Tibial nerve (tissue), 4 donors: ENCODE measurements around the gene C1orf174. TPM values are rescaled to one million over a fixed set of nuclear protein-coding genes. Genes with fewer than 3 reads are reported as not detected.

Source experiments
- DNase-seq, 2 donors: peaks; one replicate each; pipeline ENCODE4 v3.0.0-alpha.2; 2019; ENCODE audit warnings: low spot score in 2 of 2
- H3K27ac ChIP-seq, 4 donors: fragments of 200-600 bp; sonication (generic) in 3 of 4; one replicate each; pipeline ENCODE4 v1.5.1; 2017 to 2019; ENCODE audit warnings: mild to moderate bottlenecking in 1 of 4
- H3K27me3 ChIP-seq, 2 donors: fragments of 200-600 bp; sonication (generic) in 1 of 2; one replicate each; pipeline versions ENCODE4 v1.5.1 to v1.6.0; 2017 to 2019
- H3K36me3 ChIP-seq, 3 donors: fragments of 200-600 bp; sonication (generic); one replicate each; pipeline ENCODE4 v1.5.1; 2018 to 2019
- H3K4me1 ChIP-seq, 4 donors: fragments of 200-600 bp; sonication (generic) in 3 of 4; one replicate each; pipeline ENCODE4 v1.5.1; 2017 to 2019
- H3K4me3 ChIP-seq, 4 donors: fragments of 200-600 bp; sonication (generic) in 3 of 4; one replicate each; pipeline ENCODE4 v1.5.1; 2017 to 2019; ENCODE audit warnings: mild to moderate bottlenecking in 1 of 4, moderate library complexity in 1 of 4
- H3K9me3 ChIP-seq, 4 donors: fragments of 200-600 bp; sonication (generic) in 3 of 4; one replicate each; pipeline ENCODE4 v1.5.1; 2017 to 2019
- CTCF ChIP-seq, 5 experiments: fragments of 200-600 bp in 3 of 5; fragments of 450-650 bp in 2 of 5; sonication (generic) in 3 of 5; IDR thresholded peaks; one replicate each; pipeline ENCODE4 v1.5.1; 2016 to 2019; ENCODE audit warnings: antibody characterized with exemption in 5 of 5, mild to moderate bottlenecking in 3 of 5, moderate library complexity in 2 of 5
- EP300 ChIP-seq, 2 donors: sonication (generic); formaldehyde crosslinking; IDR thresholded peaks; one replicate each; pipeline ENCODE4 v1.6.1; 2017; ENCODE audit warnings: antibody characterized with exemption in 2 of 2, mild to moderate bottlenecking in 1 of 2
- POLR2A ChIP-seq, 2 donors: fragments of 450-650 bp; IDR thresholded peaks; one replicate each; pipeline ENCODE4 v1.6.1; 2017; ENCODE audit warnings: antibody characterized with exemption in 2 of 2, mild to moderate bottlenecking in 2 of 2, moderate library complexity in 2 of 2
- WGBS, 2 donors: methylation state at CpG; one replicate each; pipeline ENCODE4 v1.1.5; 2018; 5-methylcytosine and 5-hydroxymethylcytosine counted together
- total RNA-seq, 4 donors: library from RNA; depleted of rRNA; stranded (reverse); fragments of >200 nt; gene quantifications; one replicate each; pipeline ENCODE4 v1.1.0, GENCODE V29; 2016

C1orf174 gene
- total RNA-seq, 4 donors from 2014 or later: 18.2 to 24.6 (median 19.1) TPM

DNA sequence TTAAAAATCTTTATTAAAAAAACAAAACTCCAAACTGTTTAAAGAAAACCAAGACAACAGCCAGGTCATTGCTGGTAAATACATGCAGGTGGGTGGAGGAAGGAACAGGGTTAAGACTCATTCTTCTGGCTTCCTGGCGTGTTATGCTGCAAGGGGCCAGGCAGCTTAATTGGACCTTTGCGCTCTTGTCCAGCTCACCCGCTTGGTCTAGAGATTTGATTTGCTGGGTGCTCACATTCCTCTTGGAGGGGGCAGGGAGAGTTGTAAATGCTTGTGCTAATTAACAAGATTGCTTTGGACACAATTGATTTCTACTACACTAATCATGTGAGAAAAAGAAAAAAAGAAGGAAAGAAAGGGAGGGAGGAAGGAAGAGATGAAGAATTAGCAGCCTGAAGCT is 53.5 kb downstream of the C1orf174 start:
- TF ChIP-seq EP300 (IDR thresholded peaks at IDR 0.05): no peak
- TF ChIP-seq POLR2A (IDR thresholded peaks at IDR 0.05): no peak
- TF ChIP-seq CTCF (IDR thresholded peaks at IDR 0.05): no peak
- H3K27me3 ChIP-seq: no peaks in the 10 kb centered on the region
- H3K4me1 ChIP-seq: no peaks in the 10 kb centered on the region
- H3K9me3 ChIP-seq: no peaks in the 10 kb centered on the region
- DNase-seq: no peak
- no peak overlapping the region for H3K27ac ChIP-seq
- WGBS, 2 donors: 73 to 77% methylated on average over 3 of the region's 3 CpGs
- peaks cover 3 to 86% (median 13%) of the 10 kb centered on the region in 3 donors for H3K36me3 ChIP-seq
- H3K4me3 ChIP-seq: no peak overlapping the region

GRCh38 chr1:3842912-3843311 is 57.2 kb downstream of the C1orf174 start:
- H3K9me3 ChIP-seq: peaks cover 0 to 4% (median 0%) of the 10 kb centered on the region in 4 donors
- 93 to 95% methylated on average over 9 of the region's 9 CpGs for WGBS, 2 donors
- H3K27me3 ChIP-seq: no peaks in the 10 kb centered on the region
- no peak for DNase-seq
- H3K36me3 ChIP-seq: peaks cover 6 to 88% (median 24%) of the 10 kb centered on the region in 3 donors
- no peak overlapping the region for H3K4me3 ChIP-seq
- no peaks in the 10 kb centered on the region for H3K4me1 ChIP-seq
- TF ChIP-seq CTCF (IDR thresholded peaks at IDR 0.05): no peak
- H3K27ac ChIP-seq: no peak overlapping the region

DNA sequence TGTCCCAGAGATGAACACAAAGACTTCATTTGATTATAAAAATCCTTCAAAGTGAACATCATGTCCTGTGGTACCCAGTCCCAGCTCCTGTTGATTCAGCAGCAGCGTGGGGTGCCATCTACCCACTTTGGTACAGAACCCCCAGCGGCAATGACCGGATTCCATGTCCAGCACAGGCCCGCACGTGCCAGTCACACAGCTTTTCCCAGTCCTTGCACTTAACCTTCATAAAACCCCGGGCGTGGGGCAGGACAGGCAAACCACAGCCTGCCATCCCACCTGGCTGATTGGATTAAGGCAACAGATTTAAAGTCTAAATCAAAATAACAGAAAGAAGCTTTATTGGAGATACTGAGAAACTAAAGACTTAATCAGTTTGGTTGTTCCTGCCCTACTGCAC is 58.6 kb downstream of the C1orf174 start:
- Histone ChIP-seq H3K9me3 (peaks cover 0 to 16% (median 0%) of the 10 kb centered on the region in 4 donors), H3K36me3 (peaks cover 5 to 88% (median 18%) of the 10 kb centered on the region in 3 donors), H3K4me1 (no peaks in the 10 kb centered on the region), H3K27ac (no peak overlapping the region), H3K27me3 (no peaks in the 10 kb centered on the region), H3K4me3 (no peak overlapping the region)
- WGBS, 2 donors: 93 to 95% methylated on average over 7 of the region's 7 CpGs
- no peak for DNase-seq
- TF ChIP-seq POLR2A (IDR thresholded peaks at IDR 0.05): no peak
- no peak for TF ChIP-seq EP300 (IDR thresholded peaks at IDR 0.05)
- TF ChIP-seq CTCF (IDR thresholded peaks at IDR 0.05): no peak

Other genes starting within 250 kb of the C1orf174 start
- gene TP73, start 247.8 kb downstream of the C1orf174 start, total RNA-seq: under 1 TPM in 1 of 4 donors, not detected in 3; 0.30 TPM
- not detected for gene CCDC27, start 147.8 kb downstream of the C1orf174 start, total RNA-seq
- gene SMIM1, start 127.5 kb downstream of the C1orf174 start, total RNA-seq: 10 to 100 TPM in 1 of 4 donors, not detected in 3; 23.1 TPM
- gene LRRC47, start 103.8 kb downstream of the C1orf174 start, total RNA-seq: 10 to 100 TPM; 40.8 to 46.3 (median 42.6) TPM
- 10 to 100 TPM; 41.5 to 68.6 (median 48.0) TPM for gene CEP104, start 43.1 kb downstream of the C1orf174 start, total RNA-seq
- gene DFFB, start 42.8 kb downstream of the C1orf174 start, total RNA-seq: 10 to 100 TPM in 3 of 4 donors, 1 to 10 TPM in 1; 7.0 to 17.7 (median 15.2) TPM